HG03066 (cell line): ENCODE results near the gene ZNF112.
A peak's percentile ranks its signal among the peaks of the same experiment; 100 is the strongest.
"Not testable (repeated sequence)": the region's sequence is repeated elsewhere in the genome, so short reads cannot be mapped to it uniquely, and the experiment has no call there.

Source experiments
- ATAC-seq: cut with Tn5 transposase; IDR thresholded peaks from one replicate; pipeline ENCODE4 v1.9.1; 2021; ENCODE audit warnings: low read depth; ENCODE audit not compliant: unreplicated experiment

ZNF112 gene

GRCh38 chr19:44356383-44357111, at the start of gene ZNF112:
ZNF112 (minus strand) TSS chr19:44356680; CDS start chr19:44340539, 16,141 bp downstream.
- no peak for ATAC-seq

GRCh38 chr19:44401139-44402115, 44.9 kb upstream of the ZNF112 start, which contains the start of gene ZNF285:
ZNF285 (minus strand) TSS chr19:44401608; CDS start chr19:44397213, 4,395 bp downstream.
- ATAC-seq = peak; percentile 79

GRCh38 chr19:44389268-44389667, 32.8 kb upstream of the ZNF112 start:
- ATAC-seq = not testable (repeated sequence)

- ATAC-seq = no peak
Observed at GRCh38 chr19:44374789-44375188, 18.3 kb upstream of the ZNF112 start.

- ATAC-seq = no peak
Observed at GRCh38 chr19:44371815-44372480, 15.5 kb upstream of the ZNF112 start.

GRCh38 chr19:44367024-44367423, 10.5 kb upstream of the ZNF112 start:
- ATAC-seq = no peak

GRCh38 chr19:44346556-44346955, 9.9 kb downstream of the ZNF112 start:
- ATAC-seq = no peak

GRCh38 chr19:44345959-44346358, 10.5 kb downstream of the ZNF112 start:
- ATAC-seq = no peak

- no peak for ATAC-seq
Observed at GRCh38 chr19:44344255-44344654, 12.2 kb downstream of the ZNF112 start.

GRCh38 chr19:44341794-44342193, 14.7 kb downstream of the ZNF112 start:
- no peak for ATAC-seq

GRCh38 chr19:44334639-44335038, 21.8 kb downstream of the ZNF112 start:
- not testable (repeated sequence) for ATAC-seq

GRCh38 chr19:44332145-44332544, 24.3 kb downstream of the ZNF112 start:
- ATAC-seq = no peak

GRCh38 chr19:44315883-44316282, 40.6 kb downstream of the ZNF112 start:
- no peak for ATAC-seq

- no peak for ATAC-seq
Observed at GRCh38 chr19:44313231-44313630, 43.2 kb downstream of the ZNF112 start.

GRCh38 chr19:44308011-44308410, 48.5 kb downstream of the ZNF112 start:
- ATAC-seq = no peak

- no peak for ATAC-seq
Observed at GRCh38 chr19:44306283-44306682, 50.2 kb downstream of the ZNF112 start.

GRCh38 chr19:44305457-44305856, 51.0 kb downstream of the ZNF112 start:
- no peak for ATAC-seq

- ATAC-seq = peak; percentile 89
Observed at GRCh38 chr19:44304659-44305193, 51.8 kb downstream of the ZNF112 start, which contains the start of gene ZNF235. ZNF235 (minus strand) TSS chr19:44305025; CDS start chr19:44303404, 1,621 bp downstream.

- ATAC-seq = no peak
Observed at GRCh38 chr19:44303976-44304568, 52.4 kb downstream of the ZNF112 start.

GRCh38 chr19:44303320-44303719, 53.2 kb downstream of the ZNF112 start:
- ATAC-seq = no peak
